ENCODE measurements around the gene SCT. TPM values are rescaled to one million over a fixed set of nuclear protein-coding genes. Genes with fewer than 3 reads are reported as not detected.

The SCT gene
- total RNA-seq, 1 experiment from 2014 or later: not detected

- H3K27ac ChIP-seq (ENCODE audit: low read depth, low read length, poor library complexity, severe bottlenecking): no peak overlapping the region
- CTCF ChIA-PET: interaction anchor here (0.6 kb wide), 1 partner anchor 106 kb away, joined by 5 read pairs; no protein-coding TSS in a partner anchor
- peaks cover 6% of the 10 kb centered on the region for H3K36me3 ChIP-seq (ENCODE audit: insufficient read depth, low read length, poor library complexity, severe bottlenecking)
- no peaks in the 10 kb centered on the region for H3K27me3 ChIP-seq (replicated peaks; ENCODE audit: insufficient read depth, low read depth, low read length, poor library complexity)
- intact Hi-C loops (cut with micrococcal nuclease; ENCODE audit: unreplicated experiment): loop anchor here (5.0 kb wide), 1 partner anchor 61 kb away; no protein-coding TSS in a partner anchor
- no peaks in the 10 kb centered on the region for H3K9me3 ChIP-seq (ENCODE audit: low read depth, low read length, poor library complexity, severe bottlenecking)
- H3K4me3 ChIP-seq (ENCODE audit: low read depth, low read length, poor library complexity, severe bottlenecking): no peak overlapping the region
- no TSS peak for BruUV-seq (replicated peaks)
- peaks cover 15% of the 10 kb centered on the region for H3K4me1 ChIP-seq (ENCODE audit: insufficient read depth, low read length, poor library complexity, severe bottlenecking)
- TF ChIP-seq CTCF (conservative IDR thresholded peaks at IDR 0.05; ENCODE audit: low read depth, low read length): no peak
- no peak for TF ChIP-seq EZH2 (IDR thresholded peaks at IDR 0.05; ENCODE audit: borderline replicate concordance, low read depth, low read length, poor library complexity, severe bottlenecking)
- no peak for DNase-seq (ENCODE audit: low spot score)
- POLR2A ChIA-PET (ENCODE audit: low non-redundant PET): no interaction called here
These were observed 33.9 kb upstream of the SCT start for GRCh38 chr11:660681-661444.

GRCh38 chr11:660281-660680 lies 33.3 kb upstream of the SCT start:
- ChIA-PET POLR2A (ENCODE audit: low non-redundant PET) (no interaction called here), CTCF (no interaction called here)
- peaks cover 9% of the 10 kb centered on the region for H3K4me1 ChIP-seq (ENCODE audit: insufficient read depth, low read length, poor library complexity, severe bottlenecking)
- no peaks in the 10 kb centered on the region for H3K27me3 ChIP-seq (replicated peaks; ENCODE audit: insufficient read depth, low read depth, low read length, poor library complexity)
- H3K4me3 ChIP-seq (ENCODE audit: low read depth, low read length, poor library complexity, severe bottlenecking): no peak overlapping the region
- no TSS peak for BruUV-seq (replicated peaks)
- no peaks in the 10 kb centered on the region for H3K9me3 ChIP-seq (ENCODE audit: low read depth, low read length, poor library complexity, severe bottlenecking)
- intact Hi-C loops (cut with micrococcal nuclease; ENCODE audit: unreplicated experiment): loop anchor here (5.0 kb wide), 1 partner anchor 62 kb away; no protein-coding TSS in a partner anchor
- TF ChIP-seq CTCF (conservative IDR thresholded peaks at IDR 0.05; ENCODE audit: low read depth, low read length) (no peak), EZH2 (IDR thresholded peaks at IDR 0.05; ENCODE audit: borderline replicate concordance, low read depth, low read length, poor library complexity, severe bottlenecking) (no peak)
- H3K36me3 ChIP-seq (ENCODE audit: insufficient read depth, low read length, poor library complexity, severe bottlenecking): peaks cover 6% of the 10 kb centered on the region
- no peak overlapping the region for H3K27ac ChIP-seq (ENCODE audit: low read depth, low read length, poor library complexity, severe bottlenecking)
- no peak for DNase-seq (ENCODE audit: low spot score)

GRCh38 chr11:659532-660085 lies 32.6 kb upstream of the SCT start:
- ChIA-PET CTCF (no interaction called here), POLR2A (ENCODE audit: low non-redundant PET) (no interaction called here)
- no peak overlapping the region for H3K27ac ChIP-seq (ENCODE audit: low read depth, low read length, poor library complexity, severe bottlenecking)
- TF ChIP-seq EZH2 (IDR thresholded peaks at IDR 0.05; ENCODE audit: borderline replicate concordance, low read depth, low read length, poor library complexity, severe bottlenecking): no peak
- TF ChIP-seq CTCF (conservative IDR thresholded peaks at IDR 0.05; ENCODE audit: low read depth, low read length): no peak
- no peak for DNase-seq (ENCODE audit: low spot score)
- no peaks in the 10 kb centered on the region for H3K9me3 ChIP-seq (ENCODE audit: low read depth, low read length, poor library complexity, severe bottlenecking)
- peaks cover 5% of the 10 kb centered on the region for H3K4me1 ChIP-seq (ENCODE audit: insufficient read depth, low read length, poor library complexity, severe bottlenecking)
- no TSS peak for BruUV-seq (replicated peaks)
- H3K27me3 ChIP-seq (replicated peaks; ENCODE audit: insufficient read depth, low read depth, low read length, poor library complexity): no peaks in the 10 kb centered on the region
- intact Hi-C loops (cut with micrococcal nuclease; ENCODE audit: unreplicated experiment): loop anchor here (5.0 kb wide), 1 partner anchor 63 kb away; no protein-coding TSS in a partner anchor
- H3K4me3 ChIP-seq (ENCODE audit: low read depth, low read length, poor library complexity, severe bottlenecking): no peak overlapping the region
- peaks cover 6% of the 10 kb centered on the region for H3K36me3 ChIP-seq (ENCODE audit: insufficient read depth, low read length, poor library complexity, severe bottlenecking)
